ENCODE results near the gene NRXN3. TPM values are rescaled to one million over a fixed set of nuclear protein-coding genes. Genes with fewer than 3 reads are reported as not detected.

NRXN3 gene
- total and polyA plus RNA-seq, 2 donors (not counting 1 experiment from before 2014, with no cell fraction given) = not detected

DNA sequence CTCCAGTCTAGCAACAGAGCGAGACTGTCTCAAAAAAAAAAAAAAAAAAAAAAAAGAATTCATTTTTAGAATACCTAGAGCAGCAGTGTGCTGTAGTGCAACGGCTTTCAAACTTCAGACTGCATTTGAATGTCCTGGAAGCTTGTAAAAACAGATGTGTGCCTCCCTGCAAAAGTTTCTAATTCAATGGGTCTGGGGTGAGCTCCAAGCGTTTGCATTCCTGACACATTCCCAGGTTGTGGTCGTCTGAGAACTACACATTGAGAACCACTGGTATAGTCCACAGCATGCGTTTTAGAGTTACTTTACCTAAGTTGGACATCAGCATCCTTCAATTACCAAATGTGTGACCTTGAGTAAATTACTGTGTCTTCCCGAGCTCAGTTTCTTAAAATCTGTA is 816.8 kb downstream of the NRXN3 start:
- H3K27ac Mint-ChIP-seq = no peak overlapping the region

DNA sequence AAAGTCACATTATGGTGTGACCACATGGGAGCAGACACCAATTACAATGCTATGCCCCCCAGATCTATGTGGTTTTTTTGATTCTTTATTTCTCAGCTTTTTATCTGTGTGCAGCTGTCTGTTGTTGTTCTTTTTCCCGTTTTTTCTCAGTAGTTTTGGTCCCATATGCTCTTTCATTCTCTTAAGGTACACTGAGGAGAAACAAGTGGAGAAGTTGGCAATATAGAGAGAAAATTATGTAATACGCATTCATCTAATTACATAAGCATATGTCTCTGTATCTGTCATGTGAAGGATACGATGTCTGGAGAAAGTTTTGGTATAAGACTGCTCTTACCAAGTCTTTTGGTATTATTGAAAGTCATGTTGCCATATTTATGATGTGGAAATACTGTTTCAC is 819.0 kb downstream of the NRXN3 start:
- no CpG with 5 or more reads among the region's 3 CpGs for WGBS (ENCODE audit: insufficient coverage)
- H3K27ac ChIP-seq (ENCODE audit: low read length in 2 of 2) = no peak overlapping the region
- H3K4me3 ChIP-seq (ENCODE audit: control extremely low read depth in 1 of 5, extremely low read depth in 1 of 5, insufficient read depth in 1 of 5, low read depth in 2 of 5, low read length in 4 of 5) = no peak overlapping the region
- DNase-seq (no peak), ATAC-seq (ENCODE audit: low read depth) (no peak)
- H3K9me3 ChIP-seq (ENCODE audit: control extremely low read depth in 1 of 3, control insufficient read depth in 2 of 3, insufficient read depth in 1 of 3, low read length in 2 of 3) = no peaks in the 10 kb centered on the region
- Mint-ChIP-seq H3K27ac (no peak overlapping the region), H3K4me1 (no peaks in the 10 kb centered on the region), H3K9me3 (ENCODE audit: insufficient read depth) (no peaks in the 10 kb centered on the region), H3K4me3 (no peak overlapping the region), H3K27me3 (no peaks in the 10 kb centered on the region)
- H3K4me1 ChIP-seq (ENCODE audit: control insufficient read depth in 2 of 2, insufficient read depth in 2 of 2, low read length in 2 of 2) = no peaks in the 10 kb centered on the region
- H3K36me3 ChIP-seq (replicated peaks in 1 of 2; ENCODE audit: control extremely low read depth in 1 of 2, control insufficient read depth in 1 of 2, extremely low read depth in 1 of 2, insufficient read depth in 2 of 2, low read length in 1 of 2) = no peaks in the 10 kb centered on the region
- H2AFZ ChIP-seq (ENCODE audit: insufficient read depth, low read depth, low read length, poor library complexity, severe bottlenecking) = no peak overlapping the region
- H3K79me2 ChIP-seq (ENCODE audit: control insufficient read depth, insufficient read depth, low read length) = no peaks in the 10 kb centered on the region
- no peaks in the 10 kb centered on the region for H4K20me1 ChIP-seq (ENCODE audit: control insufficient read depth, insufficient read depth, low read length, poor library complexity, severe bottlenecking)
- TF ChIP-seq, protein P1, sequence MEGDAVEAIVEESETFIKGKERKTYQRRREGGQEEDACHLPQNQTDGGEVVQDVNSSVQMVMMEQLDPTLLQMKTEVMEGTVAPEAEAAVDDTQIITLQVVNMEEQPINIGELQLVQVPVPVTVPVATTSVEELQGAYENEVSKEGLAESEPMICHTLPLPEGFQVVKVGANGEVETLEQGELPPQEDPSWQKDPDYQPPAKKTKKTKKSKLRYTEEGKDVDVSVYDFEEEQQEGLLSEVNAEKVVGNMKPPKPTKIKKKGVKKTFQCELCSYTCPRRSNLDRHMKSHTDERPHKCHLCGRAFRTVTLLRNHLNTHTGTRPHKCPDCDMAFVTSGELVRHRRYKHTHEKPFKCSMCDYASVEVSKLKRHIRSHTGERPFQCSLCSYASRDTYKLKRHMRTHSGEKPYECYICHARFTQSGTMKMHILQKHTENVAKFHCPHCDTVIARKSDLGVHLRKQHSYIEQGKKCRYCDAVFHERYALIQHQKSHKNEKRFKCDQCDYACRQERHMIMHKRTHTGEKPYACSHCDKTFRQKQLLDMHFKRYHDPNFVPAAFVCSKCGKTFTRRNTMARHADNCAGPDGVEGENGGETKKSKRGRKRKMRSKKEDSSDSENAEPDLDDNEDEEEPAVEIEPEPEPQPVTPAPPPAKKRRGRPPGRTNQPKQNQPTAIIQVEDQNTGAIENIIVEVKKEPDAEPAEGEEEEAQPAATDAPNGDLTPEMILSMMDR (IDR thresholded peaks at IDR 0.05) = no peak
- TF ChIP-seq EZH2 (IDR thresholded peaks at IDR 0.05; ENCODE audit: borderline replicate concordance, insufficient read depth, low read depth, low read length, poor library complexity, severe bottlenecking) = no peak
- no peak overlapping the region for H3K4me2 ChIP-seq (replicated peaks; ENCODE audit: low read depth, low read length, poor library complexity, severe bottlenecking)
- H3K9ac ChIP-seq (ENCODE audit: low read length) = no peak overlapping the region
- POLR2A ChIA-PET = no interaction called here
- CTCF ChIA-PET = no interaction called here
- intact Hi-C loops (cut with micrococcal nuclease) = no loop called here
- H3K27me3 ChIP-seq (replicated peaks in 1 of 4; ENCODE audit: control extremely low read depth in 1 of 4, control insufficient read depth in 3 of 4, insufficient read depth in 4 of 4, low read length in 3 of 4) = no peaks in the 10 kb centered on the region

More for the DNA sequence above, 816.8 kb downstream of the NRXN3 start:
- no peak overlapping the region for H3K27ac ChIP-seq (ENCODE audit: low read length in 2 of 2)
- no peak overlapping the region for H3K4me3 Mint-ChIP-seq
- no peaks in the 10 kb centered on the region for H3K36me3 ChIP-seq (replicated peaks in 1 of 2; ENCODE audit: control extremely low read depth in 1 of 2, control insufficient read depth in 1 of 2, extremely low read depth in 1 of 2, insufficient read depth in 2 of 2, low read length in 1 of 2)
- ChIA-PET POLR2A (no interaction called here), CTCF (no interaction called here)
- no peak overlapping the region for H2AFZ ChIP-seq (ENCODE audit: insufficient read depth, low read depth, low read length, poor library complexity, severe bottlenecking)
- no peaks in the 10 kb centered on the region for H3K27me3 ChIP-seq (replicated peaks in 1 of 4; ENCODE audit: control extremely low read depth in 1 of 4, control insufficient read depth in 3 of 4, insufficient read depth in 4 of 4, low read length in 3 of 4)
- intact Hi-C loops (cut with micrococcal nuclease) = no loop called here
- no peaks in the 10 kb centered on the region for H3K4me1 ChIP-seq (ENCODE audit: control insufficient read depth in 2 of 2, insufficient read depth in 2 of 2, low read length in 2 of 2)
- TF ChIP-seq, protein P1 (IDR thresholded peaks at IDR 0.05) = no peak
- no peak for TF ChIP-seq EZH2 (IDR thresholded peaks at IDR 0.05; ENCODE audit: borderline replicate concordance, insufficient read depth, low read depth, low read length, poor library complexity, severe bottlenecking)
- 52% methylated on average over 4 of the region's 6 CpGs for WGBS (ENCODE audit: insufficient coverage)
- no peak for ATAC-seq (ENCODE audit: low read depth)
- no peaks in the 10 kb centered on the region for H3K79me2 ChIP-seq (ENCODE audit: control insufficient read depth, insufficient read depth, low read length)
- no peaks in the 10 kb centered on the region for H3K4me1 Mint-ChIP-seq
- H4K20me1 ChIP-seq (ENCODE audit: control insufficient read depth, insufficient read depth, low read length, poor library complexity, severe bottlenecking) = no peaks in the 10 kb centered on the region
- no peak overlapping the region for H3K4me2 ChIP-seq (replicated peaks; ENCODE audit: low read depth, low read length, poor library complexity, severe bottlenecking)
- H3K4me3 ChIP-seq (ENCODE audit: control extremely low read depth in 1 of 5, extremely low read depth in 1 of 5, insufficient read depth in 1 of 5, low read depth in 2 of 5, low read length in 4 of 5) = no peak overlapping the region
- no peaks in the 10 kb centered on the region for H3K9me3 ChIP-seq (ENCODE audit: control extremely low read depth in 1 of 3, control insufficient read depth in 2 of 3, insufficient read depth in 1 of 3, low read length in 2 of 3)
- H3K9ac ChIP-seq (ENCODE audit: low read length) = no peak overlapping the region
- peaks cover 3% of the 10 kb centered on the region for H3K27me3 Mint-ChIP-seq
- H3K9me3 Mint-ChIP-seq (ENCODE audit: insufficient read depth) = no peaks in the 10 kb centered on the region
- no peak for DNase-seq
